BJ (cell line): ENCODE data around the gene FASTKD1. TPM values are rescaled to one million over a fixed set of nuclear protein-coding genes. Genes with fewer than 3 reads are reported as not detected.

Experiments
- CTCF ChIA-PET: fragments of 350-600 bp; formaldehyde crosslinking; extraction: SDS; loops from one replicate; lab custom pipeline; 2021; ENCODE audit warnings: antibody characterized with exemption, inconsistent platforms; lab: Yijun Ruan, JAX
- POLR2A ChIA-PET: fragments of 300-600 bp; sonication (Branson Sonifier 250); formaldehyde crosslinking; extraction: SDS; loops from one replicate; lab custom pipeline; 2021; ENCODE audit warnings: antibody characterized with exemption; lab: Charles Lee
- DNase-seq: peaks from one replicate; pipeline ENCODE4 v3.0.0-alpha.2; 2011; ENCODE audit warnings: low read depth
- H3K27me3 ChIP-seq: 2 replicates; pipeline ENCODE4 v1.6.0; 2011; ENCODE audit warnings: low read length; ENCODE audit not compliant: control insufficient read depth, insufficient read depth
- H3K36me3 ChIP-seq: 2 replicates; pipeline ENCODE4 v1.5.1; 2011; ENCODE audit warnings: low read length; ENCODE audit not compliant: control insufficient read depth, insufficient read depth
- H3K4me3 ChIP-seq: 2 replicates; pipeline ENCODE4 v1.5.1; 2011; ENCODE audit warnings: low read depth, mild to moderate bottlenecking, control low read depth, low read length
- CTCF ChIP-seq: IDR thresholded peaks from 2 replicates; pipeline ENCODE4 v1.5.1; 2011; ENCODE audit warnings: low read depth, mild to moderate bottlenecking, control low read depth, inconsistent platforms, low read length, moderate library complexity; ENCODE audit not compliant: insufficient read depth
- polyA plus RNA-seq: library from polyadenylated mRNA; depleted of rRNA; stranded (reverse); fragments of >200 nt; gene quantifications from 2 replicates; pipeline ENCODE4 v1.2.3, GENCODE V29; 2011

The FASTKD1 gene
- polyA plus RNA-seq, 1 experiment, result 5.8 TPM

- DNase-seq, result no peak
Observed at GRCh38 chr2:169511818-169512217, 61.8 kb downstream of the FASTKD1 start.

GRCh38 chr2:169510496-169510895 is 63.2 kb downstream of the FASTKD1 start:
- Histone ChIP-seq H3K4me3 (no peak overlapping the region), H3K36me3 (no peaks in the 10 kb centered on the region), H3K27me3 (no peaks in the 10 kb centered on the region)
- POLR2A ChIA-PET, result no interaction called here
- CTCF ChIA-PET, result no interaction called here
- TF ChIP-seq CTCF, result no peak
- DNase-seq, result no peak

More at GRCh38 chr2:169511818-169512217, 61.8 kb downstream of the FASTKD1 start:
- ChIA-PET CTCF (interaction anchor here (1.1 kb wide), 1 partner anchor 16 kb away, joined by 3 read pairs; no protein-coding TSS in a partner anchor), POLR2A (interaction anchor here (0.6 kb wide), 1 partner anchor 23 kb away, joined by 5 read pairs; no protein-coding TSS in a partner anchor)
- H3K4me3 ChIP-seq, result no peak overlapping the region
- TF ChIP-seq CTCF, result no peak
- H3K36me3 ChIP-seq, result no peaks in the 10 kb centered on the region
- no peaks in the 10 kb centered on the region for H3K27me3 ChIP-seq

GRCh38 chr2:169509955-169510354 is 63.7 kb downstream of the FASTKD1 start:
- no peak overlapping the region for H3K4me3 ChIP-seq
- POLR2A ChIA-PET, result no interaction called here
- no peak for TF ChIP-seq CTCF
- CTCF ChIA-PET, result interaction anchor here (1.1 kb wide), 1 partner anchor 9 kb away, joined by 3 read pairs; no protein-coding TSS in a partner anchor
- no peak for DNase-seq
- H3K27me3 ChIP-seq, result no peaks in the 10 kb centered on the region
- H3K36me3 ChIP-seq, result no peaks in the 10 kb centered on the region

DNA sequence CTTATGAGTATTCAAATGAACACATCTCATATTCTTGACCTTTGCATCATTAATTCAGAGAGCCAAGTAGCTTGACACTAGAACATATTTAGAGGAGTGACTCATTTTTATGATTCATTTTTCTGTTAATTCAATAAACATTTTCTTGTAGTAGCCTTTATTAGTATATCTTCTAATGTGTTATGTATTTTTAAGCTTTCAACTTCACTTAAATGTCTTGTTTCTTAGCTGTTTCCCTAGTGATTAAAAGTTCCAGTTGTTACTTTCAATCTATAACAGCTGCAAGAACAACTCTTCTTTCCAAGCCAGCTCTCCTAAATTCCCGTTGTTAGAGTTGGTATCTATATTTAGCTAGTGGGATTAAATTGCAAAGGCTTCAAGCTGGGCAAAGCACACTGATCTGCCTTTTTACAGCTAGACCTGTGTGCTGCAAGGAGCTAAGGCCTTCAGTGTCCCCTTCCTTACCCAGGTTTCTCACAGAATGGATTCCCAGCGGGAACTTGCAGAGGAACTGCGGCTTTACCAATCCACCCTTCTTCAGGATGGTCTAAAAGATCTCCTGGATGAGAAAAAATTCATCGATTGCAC is 64.3 kb downstream of the FASTKD1 start, which contains the start of gene KLHL41:
KLHL41 (plus strand) TSS at position 405 of the 588 bp plus-strand sequence; CDS start at position 482, 77 bp downstream.
- DNase-seq, result no peak
- no peaks in the 10 kb centered on the region for H3K27me3 ChIP-seq
- no peak for TF ChIP-seq CTCF
- ChIA-PET POLR2A (interaction anchor here (0.5 kb wide), 1 partner anchor 245 kb away, joined by 8 read pairs; no protein-coding TSS in a partner anchor), CTCF (interaction anchor here (1.1 kb wide), 1 partner anchor 10 kb away, joined by 3 read pairs; no protein-coding TSS in a partner anchor)
- H3K4me3 ChIP-seq, result no peak within 1 kb of the TSS
- no peaks in the 10 kb centered on the region for H3K36me3 ChIP-seq

- no peak for TF ChIP-seq CTCF
- ChIA-PET CTCF (no interaction called here), POLR2A (no interaction called here)
- H3K27me3 ChIP-seq, result no peaks in the 10 kb centered on the region
- no peak overlapping the region for H3K4me3 ChIP-seq
- no peak for DNase-seq
- no peaks in the 10 kb centered on the region for H3K36me3 ChIP-seq
Observed at GRCh38 chr2:169507698-169508097, 66.0 kb downstream of the FASTKD1 start.
